ENCODE data around the gene MMP17. TPM values are rescaled to one million over a fixed set of nuclear protein-coding genes. Genes with fewer than 3 reads are reported as not detected.
A peak's percentile ranks its signal among the peaks of the same experiment; 100 is the strongest.

Gene MMP17
- total RNA-seq, 1 donor from 2014 or later: 1.6 TPM

DNA sequence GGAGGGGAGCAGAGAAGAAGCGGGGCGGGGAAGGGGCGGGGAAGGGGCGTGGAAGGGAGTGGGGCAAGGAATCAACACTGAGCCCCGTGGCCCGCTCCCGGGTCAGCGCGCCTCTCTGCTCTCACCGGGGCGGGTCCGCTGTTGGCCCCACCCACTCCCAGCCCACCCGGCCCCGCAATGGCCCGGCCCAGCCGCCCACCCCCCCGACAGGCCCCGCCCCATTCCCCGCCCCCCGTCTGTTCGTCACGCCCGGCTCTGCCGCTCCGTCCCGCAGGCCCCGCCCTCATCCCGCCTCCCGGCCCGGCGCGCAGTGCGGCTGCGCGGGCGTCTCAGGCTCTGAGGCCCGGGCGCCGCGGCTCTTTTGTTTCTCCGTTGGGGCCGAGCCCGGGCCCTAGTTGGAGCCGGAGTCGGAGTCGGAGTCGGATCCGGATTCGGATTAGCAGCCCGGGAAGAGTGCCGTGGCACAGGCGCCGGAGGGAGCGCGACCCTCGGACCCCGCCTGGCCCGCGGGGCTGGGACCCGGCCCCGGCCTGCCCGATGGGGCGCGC is 66.2 kb downstream of the MMP17 start, which contains the start of gene ULK1:
ULK1 (plus strand) TSS at position 310 of the 548 bp plus-strand sequence. CDS start 380 bp downstream, outside the sequence.
- DNase-seq (ENCODE audit: low read depth): peak; percentile 46

DNA sequence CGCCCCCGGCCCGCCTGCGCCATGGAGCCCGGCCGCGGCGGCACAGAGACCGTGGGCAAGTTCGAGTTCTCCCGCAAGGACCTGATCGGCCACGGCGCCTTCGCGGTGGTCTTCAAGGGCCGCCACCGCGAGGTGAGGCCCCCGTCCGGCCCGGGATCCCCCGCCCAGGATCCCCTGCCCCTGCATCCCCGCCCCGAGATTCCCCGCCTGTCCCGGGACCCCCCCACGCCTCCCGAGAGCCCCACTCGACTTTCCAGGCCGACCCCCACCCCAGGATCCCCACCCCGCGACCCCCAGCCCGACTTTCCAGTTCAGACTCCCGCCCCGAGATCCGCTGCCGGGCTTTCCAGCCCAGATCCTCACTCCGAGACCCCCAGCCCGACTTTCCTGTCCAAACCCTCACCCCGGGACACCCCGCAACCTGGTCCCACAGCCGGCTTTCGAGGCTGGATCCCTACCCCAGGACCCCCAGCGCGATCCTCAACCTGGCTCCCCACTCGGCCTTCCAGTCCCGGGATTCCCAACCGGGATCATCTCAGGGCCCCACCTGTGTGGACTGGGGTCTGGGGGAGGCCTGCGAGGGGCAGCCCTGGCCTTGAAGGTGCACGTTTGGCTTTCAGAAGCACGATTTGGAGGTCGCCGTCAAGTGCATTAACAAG is 66.9 kb downstream of the MMP17 start:
- DNase-seq (ENCODE audit: low read depth): no peak

DNA sequence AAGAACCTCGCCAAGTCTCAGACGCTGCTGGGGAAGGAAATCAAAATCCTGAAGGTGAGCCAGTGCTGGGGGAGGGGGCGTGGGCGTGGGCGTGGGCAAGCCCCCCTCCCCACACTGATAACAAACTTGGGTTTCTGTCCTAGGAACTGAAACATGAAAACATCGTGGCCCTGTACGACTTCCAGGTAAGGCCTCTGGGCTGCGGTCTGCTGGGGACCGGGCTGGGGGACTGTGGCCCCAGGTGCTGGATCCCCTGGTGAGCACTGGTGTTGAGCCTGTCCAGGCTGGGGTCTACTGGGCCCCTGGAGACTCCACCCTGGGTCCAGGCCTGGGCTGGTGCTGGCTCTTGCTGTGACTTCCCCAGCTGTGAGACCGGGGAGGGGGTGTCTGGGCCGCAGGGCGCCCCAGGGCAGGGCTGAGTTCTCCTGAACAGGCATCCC is 67.5 kb downstream of the MMP17 start:
- no peak for DNase-seq (ENCODE audit: low read depth)

DNA sequence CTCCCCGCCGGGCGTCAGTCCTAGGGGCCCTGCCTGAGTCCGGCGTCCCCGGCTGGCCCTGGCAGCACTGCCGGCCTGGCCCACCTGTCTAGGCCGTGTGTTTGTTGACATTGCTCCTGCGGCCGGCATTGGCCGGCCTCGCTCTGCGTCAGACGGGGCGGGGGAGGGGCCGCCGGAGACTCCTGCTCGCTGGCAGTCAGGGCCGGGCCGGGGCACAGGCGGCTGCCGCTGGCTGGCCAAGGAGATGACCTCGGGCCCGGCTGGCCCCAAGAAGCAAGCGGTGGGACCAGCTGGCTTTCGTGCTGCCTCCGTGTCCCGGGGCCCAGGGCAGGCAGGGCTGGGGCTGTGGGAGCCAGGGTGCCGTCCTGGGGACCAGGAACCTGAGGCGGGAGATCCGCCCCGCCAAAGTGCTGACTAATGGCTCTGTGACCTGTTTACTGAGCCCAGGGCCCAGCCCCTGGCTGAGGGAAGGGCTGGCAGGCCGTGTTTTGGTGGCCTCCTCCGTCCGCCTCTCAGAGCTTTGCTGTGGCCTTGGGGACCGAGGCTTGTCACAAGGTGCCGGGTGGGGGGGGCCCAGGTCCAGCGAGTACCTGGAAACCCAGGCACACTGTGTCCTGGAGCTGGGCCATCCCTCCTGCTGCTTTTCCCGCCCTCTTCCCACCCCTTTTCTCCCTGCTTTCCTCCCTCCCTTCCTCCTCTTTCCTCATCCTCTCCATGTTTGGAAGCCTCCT is 68.1 kb downstream of the MMP17 start:
- DNase-seq (ENCODE audit: low read depth): peak; percentile 77

DNA sequence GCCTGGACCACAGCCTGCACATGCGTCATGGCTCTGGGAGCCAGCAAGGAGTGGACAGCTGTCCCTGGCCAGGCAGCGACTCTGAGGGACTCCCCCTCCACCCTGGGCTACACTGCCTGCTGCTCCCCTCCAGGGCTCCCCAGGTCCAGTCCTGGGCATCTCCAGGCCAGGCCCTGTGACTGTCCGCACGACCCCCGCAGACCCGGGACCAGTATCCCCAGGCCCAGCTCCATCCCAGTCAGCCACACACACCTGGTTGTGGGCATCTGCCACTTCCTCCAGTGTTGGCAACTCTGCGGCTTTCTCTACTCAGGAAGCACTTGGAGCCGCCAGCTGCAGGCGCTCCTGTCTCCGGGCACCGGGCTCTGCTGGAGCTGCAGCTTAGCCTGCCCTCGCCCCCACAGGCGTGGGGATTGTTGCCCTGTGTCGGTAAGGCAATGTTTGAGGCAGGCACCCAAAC is 68.6 kb downstream of the MMP17 start:
- DNase-seq (ENCODE audit: low read depth): no peak

DNA sequence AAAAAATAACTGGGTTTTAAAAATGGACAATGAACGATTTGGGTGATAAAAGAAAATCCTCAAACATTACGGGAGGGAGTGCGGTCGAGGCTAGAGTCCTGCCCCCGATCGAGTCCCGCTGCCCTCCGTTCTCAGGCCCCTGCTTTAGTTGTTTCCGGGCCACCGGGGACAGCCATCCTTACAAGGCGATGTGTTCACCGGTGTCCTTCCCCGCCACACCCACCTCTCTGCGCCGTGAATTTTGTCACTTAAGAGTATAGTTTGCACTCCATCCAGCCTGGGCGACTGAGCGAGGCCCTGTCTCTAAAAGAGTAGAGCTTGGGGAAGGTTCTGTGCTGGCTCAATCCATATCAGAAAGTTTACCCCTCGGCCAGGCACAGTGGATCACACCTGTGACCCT is 69.1 kb downstream of the MMP17 start:
- no peak for DNase-seq (ENCODE audit: low read depth)

DNA sequence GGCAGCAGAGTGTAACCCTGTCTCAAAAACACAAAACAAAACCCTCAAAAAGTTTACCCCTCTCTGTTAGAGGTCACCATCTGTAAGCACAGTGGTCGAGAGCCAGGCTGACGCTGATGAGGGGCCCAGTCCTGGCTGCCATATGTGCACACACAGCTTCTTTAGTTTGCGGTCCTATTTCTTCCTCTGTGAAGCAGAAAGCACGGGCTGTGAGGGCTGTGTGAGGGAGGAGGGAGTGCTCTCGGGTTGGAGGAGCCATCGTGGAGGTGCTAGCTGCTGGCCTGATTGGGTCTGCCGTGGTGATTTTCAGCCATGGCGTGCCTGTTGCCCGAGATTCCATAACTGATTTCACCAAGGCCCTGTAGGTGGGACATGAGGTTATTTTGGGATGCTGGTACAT is 69.7 kb downstream of the MMP17 start:
- DNase-seq (ENCODE audit: low read depth): no peak

DNA sequence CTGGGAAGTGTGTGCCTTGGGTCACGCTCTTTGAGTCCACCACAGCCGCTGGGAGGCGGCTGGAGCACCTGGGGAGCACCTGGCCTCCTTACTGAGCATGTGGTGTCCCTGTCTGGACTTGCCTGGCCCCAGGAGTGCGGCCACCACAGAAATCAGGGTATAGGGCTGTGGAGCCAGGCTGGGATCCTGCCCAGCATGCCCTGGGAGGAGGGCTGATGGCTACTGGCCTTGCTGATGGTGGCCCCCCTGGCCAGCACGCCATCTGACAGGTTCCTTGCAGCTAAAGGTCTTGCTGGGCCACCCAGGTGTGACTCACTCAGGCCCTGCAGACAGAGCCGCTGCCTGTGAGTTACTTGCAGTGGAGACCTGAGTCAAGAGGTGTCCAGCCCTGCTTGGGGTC is 72.2 kb downstream of the MMP17 start:
- DNase-seq (ENCODE audit: low read depth): no peak

Other genes with a start within 250 kb of the MMP17 start
- 9.4 and 18.0 TPM in 2 replicates for gene SFSWAP, start 117.3 kb upstream of the MMP17 start, total RNA-seq
- gene ULK1, start 66.2 kb downstream of the MMP17 start, total RNA-seq: 4.7 and 39.0 TPM in 2 replicates
- 9.2 and 16.9 TPM in 2 replicates for gene PUS1, start 100.9 kb downstream of the MMP17 start, total RNA-seq
- 4.0 and 28.1 TPM in 2 replicates for gene EP400, start 121.5 kb downstream of the MMP17 start, total RNA-seq

Measured in renal cortical epithelial cell (primary cell).